Central memory CD4-positive, alpha-beta T cell (primary cell): Measurements from ENCODE around the gene FAM124A.
"Not testable (repeated sequence)": the region's sequence is repeated elsewhere in the genome, so short reads cannot be mapped to it uniquely, and the experiment has no call there.

Experiments
- DNase-seq: peaks from one replicate; pipeline ENCODE4 v3.0.0; 2022

FAM124A gene

GRCh38 chr13:51271528-51272085 lies 49.4 kb downstream of the FAM124A start:
- DNase-seq: no peak

GRCh38 chr13:51275101-51275500 lies 52.9 kb downstream of the FAM124A start:
- no peak for DNase-seq

GRCh38 chr13:51276636-51277035 lies 54.4 kb downstream of the FAM124A start:
- no peak for DNase-seq

- DNase-seq: no peak
These were observed 55.7 kb downstream of the FAM124A start for GRCh38 chr13:51277928-51278327.

- no peak for DNase-seq
These were observed 56.4 kb downstream of the FAM124A start for GRCh38 chr13:51278426-51279130.

GRCh38 chr13:51280379-51280940 lies 58.3 kb downstream of the FAM124A start:
- DNase-seq: no peak

- DNase-seq: no peak
These were observed 60.1 kb downstream of the FAM124A start for GRCh38 chr13:51282322-51282721.

- not testable (repeated sequence) for DNase-seq
These were observed 60.7 kb downstream of the FAM124A start for GRCh38 chr13:51282923-51283322.

- DNase-seq: no peak
These were observed 61.2 kb downstream of the FAM124A start for GRCh38 chr13:51283371-51283770.

DNA sequence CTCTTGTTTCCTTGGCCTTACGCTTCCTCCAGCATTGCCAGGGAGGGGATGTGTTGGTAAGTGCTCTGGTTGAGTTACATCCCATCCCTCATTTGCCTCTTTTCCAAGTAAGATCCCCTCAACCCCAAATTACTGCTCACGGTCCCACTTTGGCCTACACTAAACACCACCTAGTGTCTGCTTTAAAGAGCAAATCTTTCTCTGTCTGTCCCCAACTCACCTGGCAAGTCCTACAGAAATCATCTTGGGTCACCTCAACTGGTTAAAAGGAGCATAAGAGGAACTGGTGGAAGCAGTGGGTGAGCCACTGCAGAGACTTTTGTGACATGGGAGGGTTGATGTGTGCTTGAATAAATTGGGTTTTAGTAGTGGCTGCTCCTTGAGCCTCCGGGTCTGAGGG lies 62.1 kb downstream of the FAM124A start:
- no peak for DNase-seq

DNA sequence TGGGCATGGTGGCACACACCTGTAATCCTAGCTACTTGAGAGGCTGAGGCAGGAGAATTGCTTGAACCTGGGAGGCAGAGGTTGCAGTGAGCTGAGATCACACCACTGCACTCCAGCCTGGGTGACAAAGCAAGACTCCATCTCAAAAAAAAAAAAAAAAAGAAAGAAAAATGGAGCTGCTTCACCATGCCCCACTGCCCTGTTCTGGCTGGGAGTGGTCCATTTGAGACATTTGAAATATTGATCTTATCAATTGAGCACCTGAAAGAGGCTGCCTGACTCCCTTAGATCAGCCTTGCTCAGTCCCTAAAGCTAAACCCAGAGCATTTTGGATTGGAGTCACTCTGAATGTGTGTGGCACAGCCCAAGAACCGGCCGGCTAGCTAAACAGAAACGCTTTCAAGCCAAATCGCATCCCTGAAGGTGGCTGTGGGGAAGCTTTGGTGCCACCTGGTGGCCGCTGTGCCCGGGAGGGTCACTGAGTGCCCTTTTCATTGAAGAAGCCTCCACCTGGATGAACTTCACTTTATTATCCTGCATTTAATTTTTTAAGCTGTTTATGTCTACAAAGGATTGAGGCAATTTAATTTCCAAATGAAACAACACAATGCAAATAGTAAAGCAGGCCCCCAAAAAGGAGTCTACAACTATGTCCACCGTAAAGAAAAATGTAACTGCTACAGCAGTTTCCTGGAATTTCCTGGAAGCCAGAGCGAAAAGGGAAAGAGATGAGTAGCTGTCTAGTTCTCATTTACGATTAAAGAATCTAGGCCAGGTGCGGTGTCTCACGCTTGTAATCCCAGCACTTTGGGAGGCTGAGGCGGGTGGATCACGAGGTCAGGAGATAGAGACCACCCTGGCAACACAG lies 64.2 kb downstream of the FAM124A start:
- DNase-seq: peak; percentile 17

GRCh38 chr13:51287758-51288157 lies 65.6 kb downstream of the FAM124A start:
- DNase-seq: no peak

- DNase-seq: not testable (repeated sequence)
These were observed 66.1 kb downstream of the FAM124A start for GRCh38 chr13:51288254-51288653.

GRCh38 chr13:51291341-51291740 lies 69.1 kb downstream of the FAM124A start:
- no peak for DNase-seq

DNA sequence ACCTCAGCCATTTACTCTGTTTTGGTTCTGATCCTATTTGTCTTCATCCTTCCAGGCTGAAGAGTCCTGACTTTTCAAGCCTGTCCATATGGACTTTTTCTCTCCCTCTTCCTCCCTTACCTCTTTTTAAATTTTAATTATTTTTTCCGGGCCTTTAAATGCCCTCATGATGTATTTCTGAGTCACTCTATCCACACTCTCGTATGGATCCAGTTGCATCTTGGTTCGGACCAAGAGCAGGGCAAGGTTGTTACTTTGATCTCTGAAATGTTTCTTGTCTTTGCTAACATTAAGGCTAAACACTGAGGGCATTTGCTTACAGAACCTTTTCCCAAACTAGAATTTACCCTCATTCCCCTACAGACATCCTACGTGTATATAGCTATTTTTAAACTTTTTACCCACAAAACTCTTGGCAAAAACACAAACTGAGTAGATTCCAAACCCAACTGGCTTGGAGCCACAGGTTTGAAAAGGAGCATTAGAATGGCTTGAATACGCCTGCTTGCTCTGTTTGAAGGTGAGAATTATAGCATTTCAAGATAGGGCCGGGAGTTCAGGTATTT lies 69.9 kb downstream of the FAM124A start:
- DNase-seq: no peak

- DNase-seq: no peak
These were observed 75.4 kb downstream of the FAM124A start for GRCh38 chr13:51297556-51297955.

GRCh38 chr13:51298812-51299211 lies 76.6 kb downstream of the FAM124A start:
- no peak for DNase-seq

DNA sequence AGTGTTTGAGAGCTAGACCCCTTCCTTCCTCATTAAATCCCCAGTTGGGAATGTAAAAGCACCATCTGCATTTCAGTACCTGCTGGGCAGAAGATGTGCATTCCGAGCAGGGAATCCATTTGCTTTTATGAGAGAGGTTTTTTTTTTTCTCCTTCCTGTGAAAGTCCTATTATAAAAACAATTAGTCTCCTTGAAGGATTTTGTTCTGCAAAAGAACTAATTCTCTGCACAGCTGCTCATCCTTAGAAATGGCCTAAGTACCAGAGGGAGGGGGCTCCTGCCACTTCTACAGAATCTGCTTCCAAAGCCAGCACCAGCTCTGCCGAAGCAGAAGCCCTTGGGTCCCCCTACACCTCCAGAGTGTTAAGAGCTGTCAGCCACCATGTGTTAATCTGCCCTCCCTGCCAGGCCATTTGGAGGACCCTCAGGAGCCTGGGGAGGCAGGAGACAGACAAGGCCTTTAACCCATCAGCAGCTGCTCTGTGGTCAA lies 80.9 kb downstream of the FAM124A start:
- no peak for DNase-seq

DNA sequence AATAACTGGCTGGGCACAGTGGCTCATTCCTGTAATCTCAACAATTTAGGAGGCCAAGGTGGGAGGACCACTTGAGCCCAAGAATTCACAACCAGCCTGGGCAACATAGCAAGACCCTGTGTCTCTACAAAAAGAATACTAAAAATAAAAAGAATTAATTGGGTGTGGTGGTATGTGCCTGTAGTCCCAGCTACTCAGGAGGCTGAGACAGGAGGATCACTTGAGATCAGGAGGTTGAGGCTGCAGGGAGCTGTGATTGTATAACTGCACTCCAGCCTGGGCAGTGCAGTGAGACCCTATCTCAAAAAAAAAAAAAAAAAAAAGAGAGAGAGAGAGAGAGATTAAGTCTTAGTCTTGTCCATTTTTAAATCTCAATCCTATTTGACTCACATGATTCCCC lies 81.7 kb downstream of the FAM124A start:
- DNase-seq: no peak

- DNase-seq: no peak
These were observed 83.2 kb downstream of the FAM124A start for GRCh38 chr13:51305271-51305967.

- DNase-seq: no peak
These were observed 86.6 kb downstream of the FAM124A start for GRCh38 chr13:51308781-51309180.

DNA sequence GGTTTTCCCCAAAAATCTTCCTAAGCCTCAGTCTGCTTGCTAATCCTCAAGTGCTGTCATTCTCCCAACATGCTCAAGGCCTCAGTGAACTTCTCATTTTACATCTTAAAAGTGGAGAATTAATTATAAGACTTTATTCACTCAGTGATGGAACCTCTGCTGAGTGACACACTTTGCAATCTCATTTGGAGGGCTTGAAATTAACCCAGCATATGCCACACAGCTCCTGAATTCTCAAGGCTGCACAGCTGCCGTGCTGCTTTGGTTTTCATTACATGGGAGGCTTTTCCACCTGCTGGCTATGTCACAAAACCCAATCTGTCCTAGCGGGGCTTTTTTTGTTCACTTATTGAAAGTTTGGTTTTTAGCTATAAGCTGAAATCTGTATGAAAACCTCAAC lies 89.0 kb downstream of the FAM124A start:
- no peak for DNase-seq
